C4-2B (cell line): Measurements from ENCODE around the gene PDSS2.
A peak's percentile ranks its signal among the peaks of the same experiment; 100 is the strongest.

ENCODE experiments used
- H3K27ac ChIP-seq: fragments of 450-650 bp; 2 replicates; pipeline ENCODE4 v1.5.1; 2017
- ZFX ChIP-seq: fragments of 450-650 bp; IDR thresholded peaks from 2 replicates; pipeline ENCODE4 v1.6.1; 2017
- TF ChIP-seq, protein P1 (sequence below): fragments of 450-650 bp; conservative IDR thresholded peaks from 2 replicates; pipeline ENCODE4 v1.5.1; 2017; ENCODE audit warnings: mild to moderate bottlenecking

Gene PDSS2, protein sequence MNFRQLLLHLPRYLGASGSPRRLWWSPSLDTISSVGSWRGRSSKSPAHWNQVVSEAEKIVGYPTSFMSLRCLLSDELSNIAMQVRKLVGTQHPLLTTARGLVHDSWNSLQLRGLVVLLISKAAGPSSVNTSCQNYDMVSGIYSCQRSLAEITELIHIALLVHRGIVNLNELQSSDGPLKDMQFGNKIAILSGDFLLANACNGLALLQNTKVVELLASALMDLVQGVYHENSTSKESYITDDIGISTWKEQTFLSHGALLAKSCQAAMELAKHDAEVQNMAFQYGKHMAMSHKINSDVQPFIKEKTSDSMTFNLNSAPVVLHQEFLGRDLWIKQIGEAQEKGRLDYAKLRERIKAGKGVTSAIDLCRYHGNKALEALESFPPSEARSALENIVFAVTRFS

DNA sequence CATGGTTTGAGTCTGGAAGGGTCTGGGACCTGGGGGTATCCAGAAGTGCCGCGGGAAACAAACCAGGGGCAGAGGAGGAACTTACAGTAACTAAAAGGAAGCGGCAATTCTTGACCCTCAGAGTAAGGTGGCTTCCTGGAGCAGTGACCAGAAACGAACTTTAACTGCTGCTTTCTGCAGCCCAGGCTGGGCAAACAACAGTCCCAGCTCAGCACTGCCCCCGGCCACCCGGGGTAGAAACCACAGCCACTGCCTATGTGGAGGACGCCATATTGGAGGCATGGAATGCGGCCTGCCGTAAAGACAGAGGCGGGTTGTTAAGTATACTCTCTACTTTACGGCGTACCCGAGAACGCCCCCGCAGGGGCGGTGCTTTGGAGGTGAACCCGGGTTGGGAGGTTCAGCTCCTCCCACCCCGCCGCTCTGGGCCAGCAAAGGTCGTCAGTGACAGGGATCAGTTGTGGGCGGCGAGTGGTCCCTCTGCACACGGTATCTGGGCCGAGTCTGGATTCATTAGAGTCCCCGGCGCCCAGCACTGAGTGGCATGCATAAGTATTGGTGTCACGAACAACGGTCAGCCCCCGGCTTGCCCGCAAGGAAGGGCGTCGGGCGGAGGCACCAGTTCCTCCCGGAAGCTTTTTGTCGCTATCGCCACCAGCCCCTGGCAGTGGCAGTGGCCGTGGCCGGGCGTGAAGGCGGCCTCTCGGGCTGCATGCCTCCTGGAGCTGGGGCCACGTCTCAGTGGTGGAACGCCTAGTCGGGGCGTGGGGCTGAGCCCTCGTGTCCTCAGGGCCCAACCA is at the start of gene PDSS2:
PDSS2 (minus strand) TSS at position 282 of the 800 bp plus-strand sequence; CDS start at position 3, 279 bp downstream.
- TF ChIP-seq, protein P1, sequence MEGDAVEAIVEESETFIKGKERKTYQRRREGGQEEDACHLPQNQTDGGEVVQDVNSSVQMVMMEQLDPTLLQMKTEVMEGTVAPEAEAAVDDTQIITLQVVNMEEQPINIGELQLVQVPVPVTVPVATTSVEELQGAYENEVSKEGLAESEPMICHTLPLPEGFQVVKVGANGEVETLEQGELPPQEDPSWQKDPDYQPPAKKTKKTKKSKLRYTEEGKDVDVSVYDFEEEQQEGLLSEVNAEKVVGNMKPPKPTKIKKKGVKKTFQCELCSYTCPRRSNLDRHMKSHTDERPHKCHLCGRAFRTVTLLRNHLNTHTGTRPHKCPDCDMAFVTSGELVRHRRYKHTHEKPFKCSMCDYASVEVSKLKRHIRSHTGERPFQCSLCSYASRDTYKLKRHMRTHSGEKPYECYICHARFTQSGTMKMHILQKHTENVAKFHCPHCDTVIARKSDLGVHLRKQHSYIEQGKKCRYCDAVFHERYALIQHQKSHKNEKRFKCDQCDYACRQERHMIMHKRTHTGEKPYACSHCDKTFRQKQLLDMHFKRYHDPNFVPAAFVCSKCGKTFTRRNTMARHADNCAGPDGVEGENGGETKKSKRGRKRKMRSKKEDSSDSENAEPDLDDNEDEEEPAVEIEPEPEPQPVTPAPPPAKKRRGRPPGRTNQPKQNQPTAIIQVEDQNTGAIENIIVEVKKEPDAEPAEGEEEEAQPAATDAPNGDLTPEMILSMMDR = peak; percentile 66
- TF ChIP-seq ZFX = peak; percentile 62
- peak within 1 kb of the TSS; percentile 88 for H3K27ac ChIP-seq

DNA sequence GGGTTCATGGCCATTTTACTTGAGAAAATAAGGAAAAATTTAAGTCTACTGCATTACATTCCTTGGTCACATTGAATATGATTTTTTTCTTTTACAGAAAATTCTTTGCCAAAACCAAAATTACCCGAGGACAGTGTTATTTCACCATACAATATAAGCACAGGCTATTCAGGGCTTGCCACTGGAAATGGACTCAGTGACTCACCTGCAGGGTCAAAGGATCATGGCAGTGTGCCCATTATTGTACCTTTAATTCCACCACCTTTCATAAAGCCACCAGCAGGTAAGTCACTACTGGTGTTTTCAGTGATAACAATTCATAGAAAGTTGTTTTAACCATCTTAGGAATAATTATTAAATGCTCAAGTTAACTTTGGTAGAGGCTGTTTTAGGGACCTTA is 46.8 kb upstream of the PDSS2 start:
- no peak overlapping the region for H3K27ac ChIP-seq
- TF ChIP-seq ZFX = no peak
- TF ChIP-seq, protein P1 = no peak

DNA sequence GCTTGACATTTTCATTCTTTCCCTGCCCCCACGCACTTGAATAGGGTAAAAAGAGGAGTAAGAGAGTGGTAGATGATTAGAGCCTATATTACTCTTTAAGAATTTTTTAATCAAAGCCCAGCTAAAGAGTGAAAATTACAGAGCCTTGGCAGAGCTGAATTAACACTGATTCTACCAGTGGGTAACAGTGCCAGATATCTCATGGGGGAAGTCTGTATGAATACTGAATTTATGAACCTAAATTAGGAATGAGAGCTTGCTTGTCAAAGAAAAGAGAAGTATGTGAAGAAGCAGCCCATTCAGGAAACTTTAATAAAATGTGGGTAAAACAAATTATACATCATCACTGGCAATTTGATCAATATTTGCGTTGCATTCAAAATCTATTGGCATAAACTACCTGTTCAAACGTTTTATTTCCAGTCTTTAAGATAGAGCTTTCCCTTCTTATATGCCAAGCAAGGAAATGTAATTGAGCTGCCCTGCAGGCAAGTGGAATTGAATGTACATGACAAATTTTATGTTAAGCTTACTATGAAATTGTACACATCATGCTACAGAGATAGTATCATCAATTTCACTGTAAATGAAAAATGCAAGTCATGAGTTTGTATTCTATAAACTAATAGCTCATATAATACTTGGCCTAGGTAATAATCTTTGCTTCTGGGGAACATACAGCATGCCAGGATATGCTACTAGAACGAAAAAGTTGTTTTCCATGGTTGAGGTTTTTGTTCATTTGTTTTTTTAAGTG is 45.1 kb upstream of the PDSS2 start:
- no peak for TF ChIP-seq ZFX
- TF ChIP-seq, protein P1 = no peak

DNA sequence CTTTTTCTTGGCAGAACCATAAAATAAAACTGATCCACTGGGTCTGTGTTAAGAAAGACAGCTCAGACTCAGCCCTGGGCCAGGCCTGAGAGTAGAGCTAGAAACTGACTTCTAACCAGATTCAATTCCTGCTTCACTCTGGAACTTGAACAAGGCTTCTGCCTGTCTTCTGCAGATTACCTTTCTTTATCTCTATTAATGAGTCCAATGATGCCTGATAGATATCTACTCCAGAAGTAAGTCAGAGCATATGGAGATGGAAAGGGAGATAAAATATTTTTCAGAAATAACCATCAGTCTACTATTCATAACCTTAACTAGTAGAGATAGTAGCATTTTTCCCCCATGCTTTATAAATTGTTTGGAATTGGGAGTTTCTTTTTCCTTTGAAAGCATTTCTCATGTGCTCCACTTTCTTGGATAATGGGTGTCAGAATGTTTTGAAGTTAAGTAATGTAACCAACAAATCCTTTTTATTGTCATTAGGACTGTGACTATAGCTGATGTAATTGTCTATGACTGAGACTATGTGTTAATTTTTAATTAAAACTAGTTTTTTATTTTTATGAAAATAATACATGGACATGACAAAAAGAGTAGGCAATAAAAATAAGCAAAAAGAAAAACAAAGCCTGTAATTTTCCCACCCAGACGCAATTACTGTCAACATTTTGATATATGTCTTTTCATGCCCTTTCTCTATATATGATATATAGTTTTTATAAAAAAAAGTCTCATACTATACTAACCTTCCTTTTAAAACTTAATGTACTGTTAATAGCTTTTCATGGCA is 37.7 kb upstream of the PDSS2 start:
- TF ChIP-seq ZFX = no peak
- TF ChIP-seq, protein P1 = no peak
- no peak overlapping the region for H3K27ac ChIP-seq

More for the DNA sequence above, 45.1 kb upstream of the PDSS2 start:
- H3K27ac ChIP-seq = no peak overlapping the region

DNA sequence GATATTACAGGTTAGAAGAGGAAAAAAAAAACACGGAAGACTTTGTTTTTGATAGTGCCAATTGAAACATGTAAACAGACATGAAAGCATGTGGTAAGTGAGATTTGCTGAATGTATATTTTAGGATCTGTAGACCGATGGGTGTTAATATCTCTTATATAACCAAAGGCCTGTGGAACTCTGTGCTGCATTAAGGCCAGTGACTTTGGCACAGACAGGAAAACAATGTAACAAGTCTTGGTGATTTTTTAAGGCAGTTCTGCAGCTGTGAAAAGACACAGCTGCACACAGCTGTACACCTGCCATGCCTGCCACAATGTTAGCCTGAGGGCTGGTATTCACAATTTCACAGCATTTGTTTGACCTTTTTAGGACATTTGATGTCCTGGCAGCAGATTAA is 36.6 kb upstream of the PDSS2 start:
- no peak for TF ChIP-seq ZFX
- TF ChIP-seq, protein P1 = no peak
- H3K27ac ChIP-seq = no peak overlapping the region

DNA sequence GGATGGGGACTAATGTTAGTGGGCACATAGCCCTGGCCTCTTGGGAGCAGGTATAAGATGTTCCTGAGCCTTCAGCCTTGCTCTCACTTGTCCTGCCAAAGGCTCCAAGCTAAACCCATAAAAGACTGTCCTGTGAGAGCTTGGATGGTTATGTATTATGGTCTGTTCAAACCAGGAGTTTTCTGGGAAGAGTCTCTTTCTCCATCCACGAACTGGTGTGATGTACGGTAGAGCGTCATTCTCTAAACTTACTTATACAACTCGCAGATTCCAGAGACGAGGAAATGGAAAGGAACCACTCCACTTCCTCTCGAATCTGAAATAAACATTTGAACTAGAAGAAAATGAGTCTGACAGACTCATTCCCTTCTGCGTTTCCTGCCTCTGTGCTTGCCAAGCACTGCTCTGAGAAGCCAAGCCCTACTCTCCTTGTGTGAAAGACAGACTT is 35.9 kb upstream of the PDSS2 start:
- TF ChIP-seq ZFX = no peak
- TF ChIP-seq, protein P1 = no peak
- peak overlapping the region; percentile 33; the same call in 1 of the 2 replicates for H3K27ac ChIP-seq
